Measurements from ENCODE around the gene CFDP1.
A peak's percentile ranks its signal among the peaks of the same experiment; 100 is the strongest.

CFDP1 gene

DNA sequence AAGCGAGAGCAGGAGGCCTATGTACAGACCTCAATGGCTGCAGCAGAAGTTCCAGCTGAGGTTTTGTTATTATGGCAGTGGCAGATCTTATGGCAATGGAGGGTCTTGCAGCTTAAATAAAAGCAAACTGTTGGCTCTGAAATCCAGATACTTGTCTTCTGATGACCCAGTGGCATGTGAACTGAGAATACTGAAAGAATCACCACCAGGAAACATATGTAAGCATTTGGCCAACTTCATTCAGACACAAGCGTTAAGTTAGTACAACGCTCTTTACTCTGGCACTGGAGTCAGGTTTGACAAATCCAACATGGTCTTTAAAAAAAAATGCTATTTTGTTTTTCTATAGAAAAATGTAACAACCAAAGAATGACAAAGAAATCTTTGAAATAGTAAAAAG, 70.5 kb downstream of the CFDP1 start:
- no peak for FAIRE-seq

- no peak for FAIRE-seq
Measured at GRCh38 chr16:75361936-75362335, 71.4 kb downstream of the CFDP1 start.

DNA sequence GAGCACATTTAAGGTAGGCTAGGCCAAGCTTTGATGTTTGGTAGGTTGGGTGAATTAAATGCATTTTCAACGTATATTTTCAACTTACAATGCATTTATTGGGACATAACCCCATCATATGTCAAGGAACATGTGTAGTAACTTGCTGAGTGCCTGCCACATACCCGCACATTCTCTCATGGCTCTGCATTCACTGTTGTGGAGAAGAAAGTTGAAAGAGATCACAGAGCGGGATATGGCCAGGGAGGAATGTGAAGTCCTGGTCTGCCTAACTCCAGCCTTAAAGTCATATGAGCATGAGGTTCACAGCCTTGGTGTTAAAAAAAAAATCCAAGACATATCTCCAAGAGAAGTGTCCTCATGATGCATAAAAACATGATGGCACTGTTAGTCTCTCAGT, 79.1 kb downstream of the CFDP1 start:
- FAIRE-seq: no peak

DNA sequence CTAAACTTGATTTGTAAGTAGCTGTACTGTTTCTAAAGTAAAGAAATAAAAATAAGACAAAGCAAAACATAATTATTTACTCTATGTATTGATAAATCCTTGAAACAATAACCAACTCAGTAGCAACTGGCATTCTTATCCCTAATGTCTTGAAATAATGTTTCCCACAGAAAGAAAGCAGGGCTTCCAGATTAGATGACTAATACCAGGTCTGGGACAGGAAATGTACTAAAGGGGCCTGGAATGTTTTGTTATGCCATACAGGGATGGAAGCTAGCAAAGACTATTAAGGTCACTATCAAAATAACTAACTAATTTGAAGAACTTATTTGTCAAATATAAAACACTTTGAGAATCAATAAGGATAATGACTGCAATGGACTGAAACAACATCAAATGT, 82.1 kb downstream of the CFDP1 start:
- FAIRE-seq: no peak

DNA sequence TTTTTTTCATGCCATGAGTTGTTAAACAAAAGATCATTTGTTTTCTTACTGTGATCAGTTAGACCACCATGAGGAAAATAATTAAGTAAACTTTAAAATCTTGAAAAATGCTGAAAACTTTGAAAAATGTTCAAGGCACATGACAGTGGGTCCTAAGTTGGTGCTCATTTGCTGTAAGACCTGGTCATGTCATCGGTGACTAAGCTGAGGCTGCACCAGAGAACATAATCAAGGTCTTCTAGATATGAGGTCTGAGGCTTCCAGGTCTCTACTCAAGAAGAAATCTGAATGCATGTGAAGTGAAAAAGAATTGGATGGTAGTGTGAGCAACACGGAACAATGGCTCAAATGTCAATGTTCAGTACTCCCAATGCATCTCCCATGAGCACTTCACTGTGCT, 87.6 kb downstream of the CFDP1 start:
- FAIRE-seq: no peak

GRCh38 chr16:75343941-75344340, 89.4 kb downstream of the CFDP1 start:
- FAIRE-seq: no peak

DNA sequence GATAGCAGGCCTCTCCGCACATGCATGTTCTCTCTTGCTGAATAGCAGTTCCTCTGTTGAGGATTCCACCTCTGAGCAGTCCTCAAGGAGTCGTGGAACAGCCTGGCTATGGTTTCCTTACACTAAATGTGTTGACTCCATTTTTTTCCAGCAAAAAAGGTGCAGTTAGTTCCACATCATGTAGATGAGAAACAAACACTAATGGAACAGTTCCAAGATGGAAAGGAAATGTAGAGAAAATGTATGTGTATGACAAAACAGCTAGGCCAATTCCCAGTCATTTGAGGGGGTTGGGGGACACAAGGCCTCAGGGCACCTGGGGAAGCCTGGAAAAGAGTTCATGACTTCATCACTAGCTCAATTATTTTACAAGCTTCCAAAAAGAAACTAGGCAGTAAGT, 90.0 kb downstream of the CFDP1 start:
- FAIRE-seq: no peak

- no peak for FAIRE-seq
Measured at GRCh38 chr16:75342308-75342811, 90.9 kb downstream of the CFDP1 start.

DNA sequence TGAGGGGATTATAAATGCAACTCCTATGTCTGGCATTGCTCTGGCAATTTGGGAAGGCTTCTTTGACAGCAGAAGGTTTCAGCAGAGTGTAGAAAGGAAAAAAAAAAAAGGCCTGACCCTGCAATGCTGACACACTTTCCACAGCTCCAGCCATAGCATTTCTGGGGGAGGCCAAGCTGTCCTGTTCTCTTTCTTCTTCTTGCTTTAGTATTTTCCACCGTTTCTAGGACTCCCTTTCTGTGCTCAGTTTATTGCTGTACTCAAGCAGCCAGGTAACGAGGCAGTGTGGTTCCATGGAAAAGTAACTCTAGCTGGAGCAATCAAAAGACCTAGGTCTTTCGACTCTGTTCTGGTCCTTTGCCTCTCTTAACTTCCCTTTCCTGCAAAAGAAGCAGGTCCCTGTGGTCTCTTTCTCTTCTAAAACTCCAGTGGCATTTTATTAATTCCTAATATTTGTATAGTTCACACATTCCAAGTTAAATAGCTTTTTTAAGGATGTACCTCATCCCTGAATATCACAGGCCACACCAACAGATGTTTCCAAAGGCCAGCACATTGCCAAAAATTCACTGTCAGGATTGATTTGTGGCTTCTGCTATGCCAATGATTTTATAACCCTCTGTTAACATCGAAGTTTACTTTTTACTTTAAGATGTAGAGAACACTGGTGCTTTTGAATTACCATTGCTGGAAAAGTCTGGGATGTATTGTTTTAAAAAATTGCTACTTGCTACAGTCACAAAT, 91.6 kb downstream of the CFDP1 start:
- no peak for FAIRE-seq

- peak; percentile 71 for FAIRE-seq
Measured at GRCh38 chr16:75340741-75341491, 92.4 kb downstream of the CFDP1 start.

GRCh38 chr16:75337430-75337829, 95.9 kb downstream of the CFDP1 start:
- FAIRE-seq: no peak

DNA sequence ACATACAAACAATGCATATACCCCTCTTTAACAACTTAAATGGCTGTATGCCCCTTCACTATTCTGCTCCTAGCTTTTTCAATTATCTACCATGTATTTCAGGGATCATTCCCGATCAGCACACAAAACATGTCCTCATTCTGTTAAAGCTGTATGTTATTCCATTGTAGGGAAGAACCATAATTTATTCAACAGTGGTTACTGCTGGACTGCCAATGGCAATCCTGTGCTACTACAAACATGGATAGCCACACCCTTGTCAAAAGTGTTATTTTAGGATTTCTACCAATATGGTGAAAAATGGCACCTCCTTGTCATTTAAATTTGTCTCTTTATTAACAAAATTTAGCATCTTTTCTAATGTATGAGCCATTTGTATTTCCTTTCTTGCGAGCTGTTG, 96.8 kb downstream of the CFDP1 start:
- FAIRE-seq: no peak

DNA sequence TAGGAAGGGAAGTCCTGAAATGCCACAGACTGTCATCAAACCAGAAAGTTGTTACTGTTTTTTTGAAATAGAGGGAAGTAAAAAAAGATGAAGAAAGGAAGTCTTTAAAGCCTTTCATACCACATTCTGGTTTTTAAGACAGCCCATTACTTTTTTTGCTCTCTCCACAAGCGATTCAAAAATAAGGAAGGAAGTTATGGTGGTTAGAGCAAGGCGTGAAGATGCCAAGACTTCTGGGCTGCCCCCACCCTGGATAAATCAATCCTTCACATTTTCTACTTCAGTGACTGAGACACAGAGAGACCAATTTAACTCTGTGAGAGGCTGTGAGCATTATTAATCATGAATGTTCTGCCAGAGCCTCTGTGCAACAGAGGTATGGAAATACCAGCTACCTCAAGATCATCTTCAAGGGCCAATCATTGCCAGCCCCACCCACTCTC, 99.6 kb downstream of the CFDP1 start:
- no peak for FAIRE-seq

- FAIRE-seq: no peak
Measured at GRCh38 chr16:75329943-75330342, 103.4 kb downstream of the CFDP1 start.

DNA sequence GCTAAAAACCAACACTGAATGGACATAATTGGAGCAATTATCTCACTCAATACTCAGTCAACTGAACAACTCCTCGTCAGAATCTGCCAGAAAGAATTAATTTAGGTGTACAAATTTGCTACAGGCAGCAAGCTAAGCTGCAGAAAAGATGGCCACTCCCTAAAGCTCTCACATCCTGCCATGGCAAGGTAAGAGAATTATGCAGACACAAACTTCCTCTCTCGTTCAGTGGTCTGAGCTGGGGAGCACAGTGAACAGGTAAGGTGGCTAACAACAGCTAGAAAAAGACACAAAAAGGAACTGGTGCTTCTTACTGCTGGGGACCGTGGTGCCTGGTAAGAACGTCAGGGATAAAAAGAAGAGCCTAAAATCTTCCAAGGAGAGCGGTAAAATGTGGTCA, 107.0 kb downstream of the CFDP1 start:
- no peak for FAIRE-seq

- no peak for FAIRE-seq
Measured at GRCh38 chr16:75323933-75324332, 109.4 kb downstream of the CFDP1 start.

DNA sequence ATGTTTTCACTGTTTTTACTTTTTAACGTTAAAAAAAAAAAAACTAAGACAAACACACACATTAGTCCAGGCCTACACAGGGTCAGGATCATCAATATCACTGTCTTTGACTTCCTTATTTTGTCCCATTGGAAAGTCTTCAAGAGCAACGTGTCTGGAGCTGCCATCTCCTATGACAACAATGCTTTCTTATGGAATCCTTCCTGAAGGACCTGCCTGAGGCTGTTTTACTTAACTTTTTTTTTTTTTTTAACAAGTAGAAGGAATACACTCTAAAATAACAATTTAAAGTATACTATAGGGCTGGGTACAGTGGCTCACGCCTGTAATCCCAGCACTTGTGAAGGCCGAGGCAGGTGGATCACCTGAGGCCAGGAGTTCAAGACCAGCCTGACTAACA, 110.1 kb downstream of the CFDP1 start:
- no peak for FAIRE-seq

DNA sequence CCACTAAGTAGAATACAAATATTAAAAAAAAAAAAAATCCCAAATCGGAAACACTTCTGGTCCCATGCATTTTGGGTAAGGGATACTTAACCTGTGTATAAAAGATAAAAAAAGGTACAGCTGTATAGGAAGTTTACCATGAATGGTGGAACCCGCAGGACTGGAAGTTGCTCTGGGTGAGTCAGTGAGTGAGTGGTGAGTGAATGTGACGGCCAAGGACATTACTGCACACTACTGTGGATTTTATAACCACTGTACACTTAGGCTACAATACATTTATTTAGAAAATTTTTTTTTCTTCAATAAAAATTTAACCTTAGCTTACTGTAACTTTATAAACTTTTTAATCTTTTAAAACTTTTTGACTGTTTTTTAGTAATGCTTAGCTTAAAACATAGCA, 110.6 kb downstream of the CFDP1 start:
- FAIRE-seq: peak; percentile 69

DNA sequence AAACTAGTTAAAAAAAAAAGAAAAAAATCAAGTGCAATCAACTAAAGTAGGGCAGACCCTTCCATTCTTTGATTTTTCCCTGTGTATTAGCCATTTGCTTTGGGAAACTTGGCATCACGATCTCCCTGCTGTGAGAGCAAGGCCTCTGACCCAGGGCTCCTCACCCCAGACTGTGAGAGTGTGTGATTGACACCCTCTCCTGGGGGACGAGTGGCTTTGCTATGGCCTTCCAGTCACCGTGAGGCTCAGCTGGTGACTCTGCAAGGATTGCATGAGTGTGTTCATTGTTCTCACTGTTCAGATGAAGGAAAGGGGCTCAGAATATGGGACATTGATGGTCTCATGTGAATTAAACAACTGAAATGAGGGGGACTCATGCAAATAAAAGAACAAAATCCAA, 112.9 kb downstream of the CFDP1 start:
- FAIRE-seq: no peak

DNA sequence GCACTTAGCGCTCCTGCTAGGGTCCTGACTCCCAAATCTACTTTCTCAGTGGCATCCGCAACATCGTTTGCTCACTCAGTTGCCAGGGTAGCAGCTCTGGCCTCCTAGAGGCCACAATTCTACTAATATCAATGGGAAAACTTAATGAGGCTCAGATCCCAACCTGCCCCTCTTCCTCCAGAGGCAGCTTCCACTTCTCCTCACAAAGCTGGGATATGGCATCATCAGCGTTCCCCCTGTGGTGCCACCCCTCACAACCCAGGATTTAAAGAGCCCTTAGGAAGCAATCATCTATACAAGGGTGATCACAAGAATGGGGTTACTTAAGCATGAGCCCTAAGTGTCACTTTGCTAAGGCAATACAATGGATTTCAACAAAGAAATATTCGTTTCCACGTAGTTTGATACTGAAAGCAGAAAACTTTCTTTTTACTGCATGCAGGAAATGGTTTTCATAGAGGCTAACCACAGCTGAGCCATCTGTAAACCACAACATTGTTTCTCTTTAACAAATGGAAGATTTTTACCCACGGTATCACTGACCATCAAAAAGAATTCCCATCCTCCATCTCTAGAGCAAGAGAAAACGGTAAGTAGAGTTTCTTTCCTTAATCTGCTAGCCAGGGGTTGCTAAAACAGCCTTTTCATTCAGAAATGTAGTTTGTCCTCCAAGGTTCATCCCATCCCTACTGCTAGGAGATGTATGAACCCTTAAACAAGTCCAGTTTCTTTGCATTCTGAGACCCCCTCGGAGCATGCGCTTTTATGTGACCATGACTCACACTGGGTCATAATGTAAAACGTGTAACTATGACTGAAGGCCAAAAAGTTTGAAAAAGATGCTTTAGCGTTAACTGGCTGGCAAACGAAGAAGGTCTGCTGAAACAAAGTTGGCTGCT, 113.5 kb downstream of the CFDP1 start:
- FAIRE-seq: no peak

DNA sequence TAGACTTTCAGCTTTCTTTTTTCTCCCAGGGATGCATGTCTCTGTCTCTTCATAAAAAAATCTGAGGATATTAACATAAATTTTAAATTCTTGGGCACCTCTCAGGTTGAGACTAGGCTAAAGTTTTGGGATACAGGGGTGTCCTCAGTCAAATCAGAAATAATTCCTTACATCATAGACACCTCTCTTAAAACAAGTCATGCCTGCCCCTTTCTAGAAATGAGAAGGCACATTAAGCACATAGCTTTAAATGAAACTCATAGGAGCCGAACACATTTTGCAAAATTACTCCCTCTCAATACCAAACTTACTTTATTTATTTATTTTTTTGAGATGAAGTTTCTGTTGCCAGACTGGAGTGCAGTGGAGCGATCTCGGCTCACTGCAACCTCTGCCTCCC, 114.6 kb downstream of the CFDP1 start:
- FAIRE-seq: no peak

DNA sequence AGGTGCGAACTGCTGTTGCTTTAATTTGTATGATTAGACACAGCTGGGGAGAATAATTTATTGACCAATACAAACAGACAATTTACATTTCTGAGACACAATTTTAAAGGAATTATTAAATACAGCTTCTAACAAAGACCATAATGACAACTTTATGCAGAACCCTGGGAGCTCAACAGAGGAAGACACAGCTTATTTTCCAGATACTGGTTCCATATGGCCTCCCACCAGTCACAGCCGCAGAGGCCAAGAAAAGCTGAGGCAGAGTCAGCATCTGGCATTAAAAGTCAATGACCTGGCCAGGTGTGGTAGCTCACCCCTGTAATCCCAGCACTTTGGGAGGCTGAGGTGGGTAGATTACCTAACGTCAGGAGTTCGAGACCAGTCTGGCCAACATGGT, 115.8 kb downstream of the CFDP1 start:
- FAIRE-seq: no peak

- FAIRE-seq: no peak
Measured at GRCh38 chr16:75317101-75317522, 116.2 kb downstream of the CFDP1 start.
